Vagina (tissue), 2 donors: Measurements from ENCODE around the gene PIWIL4. TPM values are rescaled to one million over a fixed set of nuclear protein-coding genes. Genes with fewer than 3 reads are reported as not detected.

Experiments
- DNase-seq, 2 donors: peaks; one replicate each; pipeline ENCODE4 v3.0.0-alpha.2; 2017; ENCODE audit errors: extremely low spot score in 2 of 2
- H3K27ac ChIP-seq: fragments of 200-600 bp; sonication (generic); one replicate; pipeline ENCODE4 v1.5.1; 2019
- H3K27me3 ChIP-seq: fragments of 200-600 bp; sonication (generic); one replicate; pipeline ENCODE4 v1.5.1; 2019
- H3K36me3 ChIP-seq, 2 donors: fragments of 200-600 bp; sonication (generic); one replicate each; pipeline ENCODE4 v1.5.1; 2017 to 2019
- H3K4me1 ChIP-seq: fragments of 200-600 bp; sonication (generic); one replicate; pipeline ENCODE4 v1.5.1; 2019
- H3K4me3 ChIP-seq, 2 donors: fragments of 200-600 bp; sonication (generic); 1 replicate in 1 of 2; 2 replicates in 1 of 2; pipeline ENCODE4 v1.5.1; 2016 to 2019
- H3K9me3 ChIP-seq: fragments of 200-600 bp; sonication (generic); one replicate; pipeline ENCODE4 v1.5.1; 2019
- POLR2A ChIP-seq, 2 donors: fragments of 450-650 bp; IDR thresholded peaks; one replicate each; pipeline ENCODE4 v1.6.1; 2017; ENCODE audit warnings: antibody characterized with exemption in 2 of 2, mild to moderate bottlenecking in 2 of 2, moderate library complexity in 2 of 2
- POLR2AphosphoS5 ChIP-seq, 2 donors: sonication (generic); formaldehyde crosslinking; IDR thresholded peaks; one replicate each; pipeline ENCODE4 v1.9.0; 2017; ENCODE audit warnings: antibody characterized with exemption in 2 of 2, mild to moderate bottlenecking in 2 of 2, low read depth in 1 of 2; ENCODE audit not compliant: insufficient read depth in 1 of 2
- intact Hi-C: fragments of 100-400 bp; cut with DNase I; formaldehyde crosslinking; loops from one replicate; pipeline ENCODE4 v1.15.1; 2023
- total RNA-seq: library from RNA; depleted of rRNA; stranded (reverse); fragments of >200 nt; gene quantifications from one replicate; pipeline ENCODE4 v1.2.3, GENCODE V29; 2016
- TF ChIP-seq, protein P1 (sequence below), 3 experiments: fragments of 450-650 bp in 2 of 3; fragments of 200-600 bp in 1 of 3; sonication (generic) in 1 of 3; IDR thresholded peaks; one replicate each; pipeline ENCODE4 v1.5.1; 2017 to 2019; ENCODE audit warnings: antibody characterized with exemption in 3 of 3, mild to moderate bottlenecking in 2 of 3, moderate library complexity in 2 of 3

The PIWIL4 gene
- total RNA-seq, 1 donor from 2014 or later: 3.2 TPM

DNA sequence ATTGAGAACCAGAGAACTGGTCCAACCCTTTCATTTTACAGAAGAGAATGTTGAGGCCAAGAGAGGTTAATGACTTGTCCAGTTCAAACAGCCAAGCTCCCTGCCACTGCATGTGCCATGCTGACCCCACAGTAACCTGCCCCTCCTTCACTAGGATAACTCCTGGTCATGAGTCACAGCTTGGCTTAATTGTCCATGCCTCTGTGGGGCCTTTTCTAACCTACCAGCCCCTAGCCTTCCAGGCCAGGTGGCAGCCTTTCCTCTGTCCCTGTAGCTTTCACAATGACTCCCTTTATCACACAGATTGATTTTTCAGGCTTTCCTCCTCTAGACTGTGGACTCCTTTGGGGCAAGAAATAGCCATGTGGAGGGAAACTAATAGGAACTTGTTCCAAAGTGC is 97.2 kb downstream of the PIWIL4 start:
- TF ChIP-seq POLR2AphosphoS5 (IDR thresholded peaks at IDR 0.05; ENCODE audit: insufficient read depth in 1 of 2, low read depth in 1 of 2) (no peak), POLR2A (IDR thresholded peaks at IDR 0.05) (no peak)
- TF ChIP-seq, protein P1, sequence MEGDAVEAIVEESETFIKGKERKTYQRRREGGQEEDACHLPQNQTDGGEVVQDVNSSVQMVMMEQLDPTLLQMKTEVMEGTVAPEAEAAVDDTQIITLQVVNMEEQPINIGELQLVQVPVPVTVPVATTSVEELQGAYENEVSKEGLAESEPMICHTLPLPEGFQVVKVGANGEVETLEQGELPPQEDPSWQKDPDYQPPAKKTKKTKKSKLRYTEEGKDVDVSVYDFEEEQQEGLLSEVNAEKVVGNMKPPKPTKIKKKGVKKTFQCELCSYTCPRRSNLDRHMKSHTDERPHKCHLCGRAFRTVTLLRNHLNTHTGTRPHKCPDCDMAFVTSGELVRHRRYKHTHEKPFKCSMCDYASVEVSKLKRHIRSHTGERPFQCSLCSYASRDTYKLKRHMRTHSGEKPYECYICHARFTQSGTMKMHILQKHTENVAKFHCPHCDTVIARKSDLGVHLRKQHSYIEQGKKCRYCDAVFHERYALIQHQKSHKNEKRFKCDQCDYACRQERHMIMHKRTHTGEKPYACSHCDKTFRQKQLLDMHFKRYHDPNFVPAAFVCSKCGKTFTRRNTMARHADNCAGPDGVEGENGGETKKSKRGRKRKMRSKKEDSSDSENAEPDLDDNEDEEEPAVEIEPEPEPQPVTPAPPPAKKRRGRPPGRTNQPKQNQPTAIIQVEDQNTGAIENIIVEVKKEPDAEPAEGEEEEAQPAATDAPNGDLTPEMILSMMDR (IDR thresholded peaks at IDR 0.05): no peak
- Histone ChIP-seq H3K4me1 (no peaks in the 10 kb centered on the region), H3K36me3 (no peaks in the 10 kb centered on the region), H3K9me3 (no peaks in the 10 kb centered on the region), H3K27ac (no peak overlapping the region), H3K27me3 (no peaks in the 10 kb centered on the region), H3K4me3 (no peak overlapping the region)
- intact Hi-C loops: no loop called here
- DNase-seq: peak in 1 of 2 donors; percentile 44

DNA sequence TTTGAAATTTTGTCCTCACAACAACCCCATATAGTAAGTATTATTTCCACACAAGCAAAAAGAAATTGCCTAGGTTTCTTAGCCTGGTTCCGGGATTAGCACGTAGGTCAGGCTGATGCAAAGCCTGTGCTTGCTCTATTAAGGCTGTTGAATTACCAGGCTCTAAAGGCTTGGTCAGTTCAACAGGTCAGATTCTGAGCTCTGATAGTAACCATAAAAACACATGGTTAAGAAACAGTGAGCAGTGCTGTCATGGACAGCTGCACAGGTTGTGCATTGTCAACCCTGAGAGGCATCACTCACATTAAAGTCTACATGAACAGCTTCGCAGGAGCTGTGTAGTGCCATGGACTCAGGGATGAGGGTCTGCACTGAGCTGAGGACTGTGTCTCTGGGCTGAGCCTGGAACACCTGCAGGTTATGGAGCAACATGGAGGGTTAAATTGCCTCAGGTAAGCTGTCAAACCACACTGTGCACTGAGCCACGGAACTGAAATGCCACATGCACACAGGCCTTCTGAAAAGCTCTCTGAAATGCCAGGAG is 98.0 kb downstream of the PIWIL4 start:
- H3K36me3 ChIP-seq: no peaks in the 10 kb centered on the region
- H3K4me3 ChIP-seq: no peak overlapping the region
- TF ChIP-seq POLR2AphosphoS5 (IDR thresholded peaks at IDR 0.05; ENCODE audit: insufficient read depth in 1 of 2, low read depth in 1 of 2) (no peak), POLR2A (IDR thresholded peaks at IDR 0.05) (no peak)
- TF ChIP-seq, protein P1 (IDR thresholded peaks at IDR 0.05): no peak
- peak in 1 of 2 donors; percentile 60 for DNase-seq
- no peaks in the 10 kb centered on the region for H3K4me1 ChIP-seq
- H3K9me3 ChIP-seq: no peaks in the 10 kb centered on the region
- no peaks in the 10 kb centered on the region for H3K27me3 ChIP-seq
- H3K27ac ChIP-seq: no peak overlapping the region
- intact Hi-C loops: no loop called here

DNA sequence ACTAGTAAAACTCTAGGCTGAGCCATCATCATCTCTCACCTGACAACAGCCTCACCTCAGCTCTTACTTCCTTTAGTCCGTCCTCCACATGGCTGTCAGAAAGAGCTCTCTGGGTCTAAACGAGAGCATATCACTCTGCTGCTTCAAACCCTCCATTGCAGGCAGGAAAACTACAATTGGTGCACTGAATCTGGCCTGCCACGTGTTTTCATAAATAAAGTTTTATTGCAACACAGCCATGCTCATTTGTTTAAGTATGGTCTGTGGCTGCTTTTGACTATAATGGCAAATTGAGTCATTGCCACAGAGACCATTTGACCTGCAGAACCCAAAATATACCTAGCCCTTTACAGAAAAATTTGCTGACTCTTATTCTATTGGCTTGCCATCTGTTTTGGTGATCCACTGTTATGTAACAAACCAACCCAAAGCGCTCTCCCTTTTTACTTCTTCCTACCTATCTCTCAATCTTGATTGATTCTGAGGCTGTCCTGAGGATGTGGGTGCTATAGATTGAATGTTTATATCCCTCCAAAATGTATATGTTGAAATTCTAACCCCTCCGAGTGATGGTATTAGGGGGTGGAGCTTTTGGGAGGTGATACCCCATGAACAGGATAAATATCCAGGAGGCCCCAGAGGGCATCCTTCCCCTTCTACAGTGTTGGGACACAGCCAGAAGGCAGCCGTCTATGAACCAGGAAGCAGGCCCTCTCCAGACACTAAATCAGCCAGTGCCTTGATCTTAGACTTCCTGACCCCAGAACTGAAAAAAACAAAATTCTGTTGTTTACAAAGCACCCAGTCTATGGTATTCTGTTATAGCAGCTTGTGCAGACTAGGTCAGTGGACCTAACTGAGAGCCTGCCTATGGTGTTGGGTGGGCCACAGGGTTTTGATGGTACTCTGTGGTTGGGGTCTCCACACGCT is 99.9 kb downstream of the PIWIL4 start:
- DNase-seq: peak in 1 of 2 donors; percentile 40
- Histone ChIP-seq H3K4me1 (no peaks in the 10 kb centered on the region), H3K36me3 (no peaks in the 10 kb centered on the region), H3K27ac (no peak overlapping the region), H3K27me3 (no peaks in the 10 kb centered on the region), H3K4me3 (no peak overlapping the region), H3K9me3 (no peaks in the 10 kb centered on the region)
- TF ChIP-seq, protein P1 (IDR thresholded peaks at IDR 0.05): no peak
- TF ChIP-seq POLR2AphosphoS5 (IDR thresholded peaks at IDR 0.05; ENCODE audit: insufficient read depth in 1 of 2, low read depth in 1 of 2) (no peak), POLR2A (IDR thresholded peaks at IDR 0.05) (no peak)
- intact Hi-C loops: no loop called here

DNA sequence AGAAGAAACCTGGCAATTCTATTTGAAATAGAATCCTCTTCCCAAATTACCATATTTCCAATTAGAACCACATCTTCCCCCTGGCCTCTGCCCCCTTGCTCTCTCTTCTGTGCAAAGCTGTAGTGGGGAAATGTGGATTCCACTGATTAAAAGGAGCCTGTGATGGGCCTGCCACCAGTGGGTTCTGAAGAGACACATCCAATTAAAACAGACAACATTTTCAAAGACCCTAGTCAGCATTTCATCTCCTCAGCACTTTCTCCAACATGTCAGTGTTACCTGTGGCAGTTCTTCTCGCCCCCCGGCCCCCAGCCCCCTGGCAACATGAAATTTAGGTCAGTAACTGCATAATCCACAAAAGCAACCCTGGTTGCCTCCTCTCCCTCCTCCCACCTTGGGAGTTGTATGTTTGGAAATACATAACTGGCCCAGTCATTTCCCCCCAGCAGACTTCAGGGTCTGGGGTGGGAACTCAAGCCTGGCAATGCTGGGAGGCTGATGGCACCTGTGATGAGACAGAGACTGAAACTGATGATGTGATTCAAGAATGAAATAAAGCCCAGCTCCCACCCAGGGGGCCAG is 101.1 kb downstream of the PIWIL4 start:
- no peak for TF ChIP-seq POLR2A (IDR thresholded peaks at IDR 0.05)
- intact Hi-C loops: no loop called here

DNA sequence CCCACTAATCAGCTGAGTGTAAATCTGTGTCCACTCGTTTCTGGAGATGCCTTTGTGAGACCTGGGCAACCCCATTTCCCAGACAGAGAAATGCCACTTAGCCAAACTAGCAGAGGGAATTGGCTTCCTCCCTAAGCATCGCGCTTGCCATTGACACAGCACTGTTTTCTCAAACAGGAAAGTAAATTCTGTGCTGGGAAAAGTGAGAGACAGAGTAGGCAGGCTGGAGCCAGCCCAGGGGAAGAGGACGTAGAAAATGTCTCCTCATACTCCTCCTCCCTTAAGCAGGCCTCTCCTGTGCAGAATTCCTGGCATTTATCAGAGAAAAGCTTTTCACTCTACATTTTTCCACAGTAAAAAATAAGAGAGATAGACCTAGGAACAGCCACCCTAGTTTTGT is 101.9 kb downstream of the PIWIL4 start:
- H3K4me3 ChIP-seq: no peak overlapping the region
- H3K36me3 ChIP-seq: no peaks in the 10 kb centered on the region
- DNase-seq: peak in 1 of 2 donors; percentile 56
- no peaks in the 10 kb centered on the region for H3K27me3 ChIP-seq
- TF ChIP-seq POLR2AphosphoS5 (IDR thresholded peaks at IDR 0.05; ENCODE audit: insufficient read depth in 1 of 2, low read depth in 1 of 2) (no peak), POLR2A (IDR thresholded peaks at IDR 0.05) (no peak)
- TF ChIP-seq, protein P1 (IDR thresholded peaks at IDR 0.05): no peak
- intact Hi-C loops: no loop called here
- H3K9me3 ChIP-seq: no peaks in the 10 kb centered on the region
- no peaks in the 10 kb centered on the region for H3K4me1 ChIP-seq
- no peak overlapping the region for H3K27ac ChIP-seq

More for the DNA sequence above, 101.1 kb downstream of the PIWIL4 start:
- DNase-seq: peak in 1 of 2 donors; percentile 52
- Histone ChIP-seq H3K9me3 (no peaks in the 10 kb centered on the region), H3K4me1 (no peaks in the 10 kb centered on the region), H3K36me3 (no peaks in the 10 kb centered on the region), H3K27ac (no peak overlapping the region), H3K4me3 (no peak overlapping the region), H3K27me3 (no peaks in the 10 kb centered on the region)

Other genes with a start within 250 kb of the PIWIL4 start
- not detected for gene GPR83, start 165.9 kb upstream of the PIWIL4 start, total RNA-seq
- 40.5 TPM for gene MRE11, start 73.5 kb upstream of the PIWIL4 start, total RNA-seq
- 12.5 TPM for gene ANKRD49, start 73.4 kb upstream of the PIWIL4 start, total RNA-seq
- not detected for gene C11orf97, start 54.9 kb upstream of the PIWIL4 start, total RNA-seq
- 6.1 TPM for gene FUT4, start 23.4 kb upstream of the PIWIL4 start, total RNA-seq
- 45.7 TPM for gene AMOTL1, start 201.0 kb downstream of the PIWIL4 start, total RNA-seq